ENCODE data around the gene LILRB1.
"Not testable (repeated sequence)": the region's sequence is repeated elsewhere in the genome, so short reads cannot be mapped to it uniquely, and the experiment has no call there.

DNA sequence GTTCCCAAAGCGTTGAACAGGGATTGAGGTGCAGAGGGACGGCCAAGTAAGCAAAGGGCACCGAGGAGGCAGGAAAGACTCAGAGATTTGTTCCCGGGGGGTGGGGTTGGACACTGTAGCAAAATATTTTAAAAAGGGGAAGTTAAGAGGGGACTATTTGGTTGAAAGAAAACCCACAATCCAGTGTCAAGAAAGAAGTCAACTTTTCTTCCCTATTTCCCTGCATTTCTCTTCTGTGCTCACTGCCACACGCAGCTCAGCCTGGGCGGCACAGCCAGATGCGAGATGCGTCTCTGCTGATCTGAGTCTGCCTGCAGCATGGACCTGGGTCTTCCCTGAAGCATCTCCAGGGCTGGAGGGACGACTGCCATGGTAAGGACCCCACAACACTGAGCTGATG is at the start of gene LILRB1:
- not testable (repeated sequence) for TF ChIP-seq POLR2A (IDR thresholded peaks at IDR 0.05); POLR2AphosphoS5 (IDR thresholded peaks at IDR 0.05; ENCODE audit: insufficient read depth in 1 of 2, low read depth in 1 of 2)
- TF ChIP-seq, protein P1, sequence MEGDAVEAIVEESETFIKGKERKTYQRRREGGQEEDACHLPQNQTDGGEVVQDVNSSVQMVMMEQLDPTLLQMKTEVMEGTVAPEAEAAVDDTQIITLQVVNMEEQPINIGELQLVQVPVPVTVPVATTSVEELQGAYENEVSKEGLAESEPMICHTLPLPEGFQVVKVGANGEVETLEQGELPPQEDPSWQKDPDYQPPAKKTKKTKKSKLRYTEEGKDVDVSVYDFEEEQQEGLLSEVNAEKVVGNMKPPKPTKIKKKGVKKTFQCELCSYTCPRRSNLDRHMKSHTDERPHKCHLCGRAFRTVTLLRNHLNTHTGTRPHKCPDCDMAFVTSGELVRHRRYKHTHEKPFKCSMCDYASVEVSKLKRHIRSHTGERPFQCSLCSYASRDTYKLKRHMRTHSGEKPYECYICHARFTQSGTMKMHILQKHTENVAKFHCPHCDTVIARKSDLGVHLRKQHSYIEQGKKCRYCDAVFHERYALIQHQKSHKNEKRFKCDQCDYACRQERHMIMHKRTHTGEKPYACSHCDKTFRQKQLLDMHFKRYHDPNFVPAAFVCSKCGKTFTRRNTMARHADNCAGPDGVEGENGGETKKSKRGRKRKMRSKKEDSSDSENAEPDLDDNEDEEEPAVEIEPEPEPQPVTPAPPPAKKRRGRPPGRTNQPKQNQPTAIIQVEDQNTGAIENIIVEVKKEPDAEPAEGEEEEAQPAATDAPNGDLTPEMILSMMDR (IDR thresholded peaks at IDR 0.05) = not testable (repeated sequence)

Measured in vagina (tissue), 2 donors.